Type B pancreatic cell (in vitro differentiated cells): ENCODE results near the gene LGR6. TPM values are rescaled to one million over a fixed set of nuclear protein-coding genes. Genes with fewer than 3 reads are reported as not detected.
A peak's percentile ranks its signal among the peaks of the same experiment; 100 is the strongest.

ENCODE experiments used
- DNase-seq: peaks from one replicate; pipeline ENCODE4 v3.0.0; 2021; ENCODE audit warnings: mixed read lengths; ENCODE audit not compliant: unreplicated experiment; ENCODE audit errors: extremely low spot score
- H3K27ac Mint-ChIP-seq: 2 replicates; pipeline ENCODE4 v1.8.0; 2021; ENCODE audit warnings: mild to moderate bottlenecking, mixed read lengths
- H3K27me3 Mint-ChIP-seq: 2 replicates; pipeline ENCODE4 v1.8.0; 2021; ENCODE audit warnings: mixed read lengths
- H3K36me3 Mint-ChIP-seq: 2 replicates; pipeline ENCODE4 v1.8.0; 2021; ENCODE audit warnings: mixed read lengths
- H3K4me1 Mint-ChIP-seq: one replicate; pipeline ENCODE4 v1.8.0; 2021; ENCODE audit warnings: mixed read lengths; ENCODE audit not compliant: unreplicated experiment
- H3K4me3 Mint-ChIP-seq: 2 replicates; pipeline ENCODE4 v1.8.0; 2021; ENCODE audit warnings: mild to moderate bottlenecking, mixed read lengths
- H3K9me3 Mint-ChIP-seq: 2 replicates; pipeline ENCODE4 v1.8.0; 2021; ENCODE audit warnings: mixed read lengths
- total RNA-seq: library from RNA; stranded (reverse); gene quantifications from 2 replicates; pipeline ENCODE4 v1.2.1, GENCODE V29; 2021; ENCODE audit warnings: low replicate concordance
- TF ChIP-seq, protein P1 (sequence below): fragments of 200-600 bp; sonication (generic); conservative IDR thresholded peaks from 2 replicates; pipeline ENCODE4 v1.5.0; 2021; ENCODE audit warnings: antibody characterized with exemption, mild to moderate bottlenecking

Gene LGR6
- total RNA-seq, 1 donor from 2014 or later: 2.8 TPM

DNA sequence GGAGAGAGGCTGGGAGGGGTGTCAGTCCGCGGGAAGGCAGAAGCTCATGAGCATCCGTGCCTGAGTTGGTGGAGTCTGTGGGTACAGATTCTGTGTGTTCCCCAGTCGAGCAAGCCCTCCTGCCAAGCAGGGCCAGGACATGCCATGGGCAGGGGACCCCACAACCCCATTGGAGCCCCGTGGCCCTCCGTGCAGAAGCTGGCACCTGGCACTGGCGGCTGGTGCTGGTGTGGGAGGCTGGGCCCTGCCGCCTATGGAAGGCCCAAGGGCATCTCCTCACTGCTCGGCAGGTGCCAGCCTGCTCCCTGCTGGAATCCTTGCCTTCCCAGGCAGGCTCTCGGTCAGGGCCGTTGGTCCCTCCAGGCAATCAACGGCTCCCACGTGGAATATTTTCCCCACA is 74.4 kb downstream of the LGR6 start:
- H3K27me3 Mint-ChIP-seq: peaks cover 61% of the 10 kb centered on the region
- no peak for DNase-seq

DNA sequence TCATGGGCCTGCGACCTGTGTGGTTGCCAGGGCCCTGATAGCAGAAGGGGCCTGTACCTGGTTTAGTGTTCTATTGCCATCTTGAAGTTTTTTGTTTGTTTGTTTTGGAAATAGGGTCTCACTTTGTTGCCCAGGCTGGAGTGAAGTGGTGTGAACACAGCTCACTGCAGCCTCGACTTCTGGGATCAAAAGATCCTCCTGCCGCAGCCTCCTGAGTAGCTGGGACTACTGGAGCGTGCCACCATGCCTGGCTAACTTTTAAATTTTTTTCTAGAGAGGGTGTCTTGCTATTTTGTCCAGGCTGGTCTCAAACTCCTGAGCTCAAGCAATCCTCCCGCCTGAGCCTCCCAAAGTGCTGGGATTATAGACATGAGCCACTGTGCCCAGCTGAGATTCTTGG is 75.2 kb downstream of the LGR6 start:
- H3K4me1 Mint-ChIP-seq: no peaks in the 10 kb centered on the region
- no peak overlapping the region for H3K4me3 Mint-ChIP-seq
- H3K9me3 Mint-ChIP-seq: no peaks in the 10 kb centered on the region
- TF ChIP-seq, protein P1, sequence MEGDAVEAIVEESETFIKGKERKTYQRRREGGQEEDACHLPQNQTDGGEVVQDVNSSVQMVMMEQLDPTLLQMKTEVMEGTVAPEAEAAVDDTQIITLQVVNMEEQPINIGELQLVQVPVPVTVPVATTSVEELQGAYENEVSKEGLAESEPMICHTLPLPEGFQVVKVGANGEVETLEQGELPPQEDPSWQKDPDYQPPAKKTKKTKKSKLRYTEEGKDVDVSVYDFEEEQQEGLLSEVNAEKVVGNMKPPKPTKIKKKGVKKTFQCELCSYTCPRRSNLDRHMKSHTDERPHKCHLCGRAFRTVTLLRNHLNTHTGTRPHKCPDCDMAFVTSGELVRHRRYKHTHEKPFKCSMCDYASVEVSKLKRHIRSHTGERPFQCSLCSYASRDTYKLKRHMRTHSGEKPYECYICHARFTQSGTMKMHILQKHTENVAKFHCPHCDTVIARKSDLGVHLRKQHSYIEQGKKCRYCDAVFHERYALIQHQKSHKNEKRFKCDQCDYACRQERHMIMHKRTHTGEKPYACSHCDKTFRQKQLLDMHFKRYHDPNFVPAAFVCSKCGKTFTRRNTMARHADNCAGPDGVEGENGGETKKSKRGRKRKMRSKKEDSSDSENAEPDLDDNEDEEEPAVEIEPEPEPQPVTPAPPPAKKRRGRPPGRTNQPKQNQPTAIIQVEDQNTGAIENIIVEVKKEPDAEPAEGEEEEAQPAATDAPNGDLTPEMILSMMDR: no peak
- H3K27ac Mint-ChIP-seq: no peak overlapping the region
- DNase-seq: peak; percentile 32
- H3K36me3 Mint-ChIP-seq: peaks cover 7% of the 10 kb centered on the region
- H3K27me3 Mint-ChIP-seq: peaks cover 57% of the 10 kb centered on the region

More for the DNA sequence above, 74.4 kb downstream of the LGR6 start:
- Mint-ChIP-seq H3K4me3 (no peak overlapping the region), H3K9me3 (no peaks in the 10 kb centered on the region), H3K27ac (no peak overlapping the region), H3K4me1 (no peaks in the 10 kb centered on the region), H3K36me3 (peaks cover 7% of the 10 kb centered on the region)
- TF ChIP-seq, protein P1: no peak

DNA sequence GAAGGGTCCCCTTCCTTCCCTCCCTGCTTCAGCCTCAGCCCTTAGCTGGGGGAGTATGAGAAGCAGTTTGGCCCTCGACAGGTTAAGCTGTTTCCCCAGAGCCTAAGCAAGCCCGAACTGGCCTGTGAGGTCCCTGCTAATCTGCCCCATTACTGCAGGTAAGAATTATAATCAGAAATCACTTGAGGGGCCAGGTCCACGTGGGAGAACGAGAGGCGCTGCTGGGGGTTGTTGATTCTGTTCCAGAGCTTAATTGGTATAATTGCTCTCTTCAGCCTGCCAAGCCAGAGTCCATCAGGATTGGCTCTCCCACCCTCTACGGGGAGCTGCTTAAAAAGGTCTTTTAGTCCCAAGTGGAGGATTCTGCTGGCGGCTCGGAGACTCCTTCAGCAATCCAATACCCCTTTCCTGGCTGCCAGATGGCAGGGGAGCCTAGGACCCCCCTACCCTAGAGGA is 77.3 kb downstream of the LGR6 start:
- H3K4me3 Mint-ChIP-seq: no peak overlapping the region
- no peaks in the 10 kb centered on the region for H3K4me1 Mint-ChIP-seq
- H3K27ac Mint-ChIP-seq: no peak overlapping the region
- no peaks in the 10 kb centered on the region for H3K9me3 Mint-ChIP-seq
- peaks cover 7% of the 10 kb centered on the region for H3K36me3 Mint-ChIP-seq
- H3K27me3 Mint-ChIP-seq: peaks cover 47% of the 10 kb centered on the region
- TF ChIP-seq, protein P1: no peak
- DNase-seq: peak; percentile 39

DNA sequence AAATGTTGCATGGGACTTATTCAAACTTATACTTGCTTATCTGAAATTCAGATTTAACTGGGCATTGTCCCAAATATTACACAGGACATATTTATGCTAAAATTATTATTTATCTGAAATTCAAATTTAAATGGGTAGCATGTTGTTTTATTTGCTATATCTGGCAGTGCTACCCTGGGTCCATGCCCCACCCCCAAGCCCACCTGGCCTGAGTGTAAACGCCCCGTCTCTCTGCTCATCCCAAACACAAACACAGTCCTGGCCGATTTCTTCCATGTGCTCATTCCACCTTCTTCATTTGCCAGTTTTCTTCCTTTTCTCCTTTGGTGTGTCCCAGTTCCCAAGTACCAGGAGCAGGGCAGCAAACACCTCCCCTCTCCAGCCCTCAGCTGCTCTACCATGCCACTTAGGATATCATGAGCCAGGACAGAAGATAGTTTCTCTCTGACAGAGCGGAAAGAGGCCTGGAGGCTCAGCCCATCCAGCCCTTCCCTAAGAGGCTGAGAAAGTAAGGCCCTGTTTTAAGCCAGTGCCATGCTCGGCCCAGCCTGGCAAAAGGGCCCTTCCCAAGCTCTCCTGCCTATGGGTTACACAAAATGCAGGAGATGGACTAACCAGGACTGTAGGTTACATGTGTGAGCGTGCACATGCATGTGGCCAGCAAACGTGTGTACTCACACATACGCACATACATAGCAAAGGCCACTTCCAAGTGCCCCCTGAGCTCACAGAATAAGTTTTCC is 78.7 kb downstream of the LGR6 start:
- Mint-ChIP-seq H3K27me3 (peaks cover 36% of the 10 kb centered on the region), H3K27ac (no peak overlapping the region), H3K4me3 (no peak overlapping the region), H3K9me3 (no peaks in the 10 kb centered on the region), H3K36me3 (no peaks in the 10 kb centered on the region), H3K4me1 (no peaks in the 10 kb centered on the region)
- DNase-seq: no peak
- TF ChIP-seq, protein P1: no peak

DNA sequence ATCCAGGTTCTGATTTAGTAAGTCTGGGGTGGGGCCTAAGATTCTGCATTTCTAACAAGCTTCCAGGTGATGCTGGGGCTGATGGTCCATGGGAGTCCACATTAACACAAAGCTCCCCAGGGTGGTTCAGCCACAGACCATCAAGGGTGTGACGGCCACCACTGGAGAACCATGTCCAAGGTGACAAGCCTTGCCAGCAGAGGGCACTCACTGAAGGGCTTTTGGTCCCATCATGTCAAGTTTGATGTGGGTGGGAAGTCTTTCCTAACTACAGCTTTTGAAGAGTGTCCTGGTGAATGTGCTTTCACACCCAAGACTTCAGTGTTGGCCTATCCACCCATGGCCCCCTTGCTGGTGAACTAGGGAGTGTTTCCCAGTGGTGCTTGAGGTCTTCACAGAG is 81.0 kb downstream of the LGR6 start:
- H3K27ac Mint-ChIP-seq: no peak overlapping the region
- H3K27me3 Mint-ChIP-seq: peaks cover 35% of the 10 kb centered on the region
- peaks cover 6% of the 10 kb centered on the region for H3K9me3 Mint-ChIP-seq
- TF ChIP-seq, protein P1: no peak
- H3K36me3 Mint-ChIP-seq: no peaks in the 10 kb centered on the region
- no peaks in the 10 kb centered on the region for H3K4me1 Mint-ChIP-seq
- no peak for DNase-seq
- no peak overlapping the region for H3K4me3 Mint-ChIP-seq
